ENCODE results near the gene STYX.

The STYX gene, protein sequence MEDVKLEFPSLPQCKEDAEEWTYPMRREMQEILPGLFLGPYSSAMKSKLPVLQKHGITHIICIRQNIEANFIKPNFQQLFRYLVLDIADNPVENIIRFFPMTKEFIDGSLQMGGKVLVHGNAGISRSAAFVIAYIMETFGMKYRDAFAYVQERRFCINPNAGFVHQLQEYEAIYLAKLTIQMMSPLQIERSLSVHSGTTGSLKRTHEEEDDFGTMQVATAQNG

DNA sequence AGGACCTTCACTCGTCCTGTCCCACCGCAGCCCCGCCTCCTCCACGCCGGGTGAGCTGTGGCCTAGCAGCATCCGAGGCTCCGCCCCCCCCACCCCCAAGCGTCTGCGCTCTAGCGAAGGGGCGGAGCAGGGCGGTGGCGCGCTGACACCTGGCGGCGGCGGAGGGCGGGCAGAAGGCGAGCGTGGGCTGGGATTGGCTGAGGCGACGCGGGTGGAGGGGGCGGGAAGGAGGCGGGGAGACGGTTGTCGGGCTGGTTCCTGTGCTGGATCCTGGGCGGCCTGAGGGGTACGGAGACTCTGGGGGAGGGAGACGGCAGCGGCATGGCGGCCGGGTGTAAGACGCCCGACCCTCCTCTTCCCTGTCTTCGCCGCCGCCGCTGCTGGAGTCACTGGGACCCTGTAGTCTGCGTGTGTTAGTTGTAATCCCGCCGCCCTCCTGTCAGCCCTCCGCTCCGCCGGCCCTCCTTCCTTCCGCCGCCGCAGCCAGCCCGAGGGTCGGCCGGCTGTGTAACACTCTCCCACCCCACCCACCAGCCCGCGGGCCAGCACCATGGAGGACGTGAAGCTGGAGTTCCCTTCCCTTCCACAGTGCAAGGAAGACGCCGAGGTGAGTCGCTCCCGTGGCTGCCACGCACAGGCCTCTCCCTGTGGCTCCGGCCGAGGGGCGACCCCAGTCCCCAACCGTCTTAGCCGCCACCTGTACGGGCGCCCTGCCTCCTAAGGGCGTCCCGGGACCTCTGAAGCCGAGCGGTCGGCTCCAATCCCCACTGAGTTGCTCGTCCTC lies at the start of gene STYX:
STYX (plus strand) TSS at position 242 of the 784 bp plus-strand sequence; CDS start at position 551, 309 bp downstream.
- peak; percentile 99 for DNase-seq

DNA sequence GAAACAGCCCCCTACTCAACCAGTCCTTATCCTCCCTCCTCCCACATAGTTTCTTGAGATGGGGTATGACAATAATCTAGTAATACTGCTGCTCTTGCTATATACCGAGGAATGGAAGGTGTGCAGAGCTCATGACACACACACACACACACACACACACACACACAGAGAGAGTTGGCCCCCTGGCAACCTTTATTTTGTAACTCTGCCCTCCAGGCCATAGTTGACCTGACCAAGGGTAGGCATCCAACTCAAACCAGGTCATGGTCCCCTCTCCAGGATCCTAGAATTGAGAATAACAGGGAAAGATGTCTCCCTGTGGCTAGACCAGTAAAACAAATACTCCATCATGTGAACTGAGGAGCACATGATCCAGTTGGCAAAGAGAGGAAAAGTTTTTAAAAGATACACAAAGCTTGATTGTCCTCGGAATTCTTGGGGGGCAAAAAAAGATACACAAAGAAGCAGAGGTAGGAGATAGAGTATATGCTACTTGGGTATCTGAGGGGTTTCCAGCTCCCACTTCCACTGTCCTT lies 45.9 kb upstream of the STYX start:
- no peak for DNase-seq

DNA sequence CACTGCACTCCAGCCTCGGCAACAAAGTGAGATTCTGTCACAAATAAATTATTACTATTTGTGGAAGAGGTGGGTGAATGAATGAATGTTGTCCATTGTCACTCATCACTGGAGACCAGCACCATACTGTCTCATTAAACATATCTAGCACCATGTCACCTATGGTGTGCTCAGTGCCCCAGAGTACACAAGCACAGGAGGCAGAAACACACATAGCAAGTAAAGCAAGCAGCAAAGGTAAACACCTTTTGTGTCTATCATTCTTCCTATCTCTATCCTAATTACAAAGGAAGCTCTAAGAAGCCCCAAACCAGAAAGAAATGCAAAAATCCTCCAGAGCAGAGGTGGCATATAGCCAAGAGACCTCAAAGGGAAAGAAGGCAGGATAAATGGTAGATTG lies 43.8 kb upstream of the STYX start:
- no peak for DNase-seq

DNA sequence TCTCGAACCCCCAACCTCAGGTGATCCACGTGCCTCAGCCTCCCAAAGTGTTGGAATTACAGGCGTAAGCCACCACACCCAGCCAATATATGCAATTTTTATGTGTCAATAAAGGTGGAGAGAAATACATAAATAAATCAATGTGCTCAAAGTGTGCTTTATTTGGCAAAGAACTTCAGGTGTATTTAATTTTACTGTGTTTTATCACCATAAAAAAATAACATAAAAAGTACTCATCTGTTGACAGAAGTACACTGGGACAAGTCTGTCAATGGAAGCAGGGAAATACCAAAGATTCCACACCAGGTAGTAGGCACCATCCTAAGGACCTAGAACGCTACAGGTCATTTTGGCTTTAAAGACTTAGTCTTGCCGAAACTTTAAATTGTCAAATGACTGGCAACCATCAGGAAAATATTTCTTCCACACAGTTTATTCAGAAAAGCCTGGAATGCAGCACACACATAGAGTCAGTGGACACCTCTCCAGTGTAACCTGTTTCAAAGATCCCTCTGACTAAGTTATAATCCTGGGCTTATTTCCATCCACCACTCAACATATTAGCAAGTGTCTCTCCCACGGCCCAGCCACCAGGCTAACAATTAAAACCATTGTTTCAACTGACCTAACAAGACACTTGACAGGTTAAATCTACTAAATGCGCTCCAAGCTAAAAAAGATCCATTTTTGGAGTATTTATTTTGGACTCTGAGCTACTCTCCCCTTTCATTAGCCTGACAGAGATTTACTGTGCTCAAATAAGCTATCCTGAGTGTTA lies 38.8 kb upstream of the STYX start:
- no peak for DNase-seq

DNA sequence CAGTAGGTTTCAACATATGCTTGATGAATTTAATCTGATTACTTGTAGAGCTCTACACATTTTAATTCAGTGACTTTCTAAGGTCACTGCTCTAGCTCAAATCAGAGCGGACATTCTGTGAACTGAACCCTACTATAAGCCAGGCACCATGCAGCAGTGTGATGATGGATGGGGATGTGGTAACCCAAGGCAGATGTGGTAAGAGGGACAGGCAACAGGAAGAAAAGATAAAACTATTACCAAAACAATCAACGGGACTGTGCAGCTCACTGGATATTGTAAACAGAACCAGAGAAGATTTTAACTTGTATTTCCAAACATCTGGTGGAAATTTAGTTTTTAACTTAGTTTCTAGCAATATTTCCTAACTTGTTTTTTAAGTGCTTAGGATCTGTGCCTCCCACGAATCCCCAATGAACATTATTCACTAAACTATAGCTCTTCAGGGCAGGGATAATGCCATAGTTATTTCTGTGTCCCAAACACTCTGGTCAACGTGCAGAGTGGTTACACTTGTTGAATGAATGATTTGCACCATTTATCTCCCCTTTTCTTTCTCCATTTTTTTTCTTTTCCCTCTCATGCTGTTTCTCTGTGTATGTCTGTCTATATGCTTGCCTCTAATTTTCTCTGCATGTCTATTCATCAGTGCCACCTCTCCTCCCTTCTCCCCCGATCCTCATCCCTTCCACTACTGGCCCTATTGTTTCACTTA lies 37.6 kb upstream of the STYX start:
- no peak for DNase-seq

DNA sequence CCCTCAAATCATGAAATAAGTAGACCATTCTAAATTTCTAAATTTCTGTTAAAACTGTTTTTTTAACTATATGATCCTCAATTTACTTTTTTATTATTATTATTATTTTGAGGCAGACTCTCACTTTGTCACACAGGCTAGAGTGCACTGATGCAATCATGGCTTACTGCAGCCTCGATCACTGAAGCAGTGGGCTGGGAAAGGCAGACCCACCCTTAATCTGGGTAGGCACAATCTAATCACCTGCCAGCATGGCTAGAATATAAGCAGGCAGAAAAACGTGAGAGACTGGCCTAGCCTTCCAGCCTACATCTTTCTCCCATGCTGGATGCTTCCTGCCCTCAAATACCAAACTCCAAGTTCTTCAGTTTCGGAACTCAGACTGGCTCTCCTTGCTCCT lies 36.9 kb upstream of the STYX start:
- no peak for DNase-seq

DNA sequence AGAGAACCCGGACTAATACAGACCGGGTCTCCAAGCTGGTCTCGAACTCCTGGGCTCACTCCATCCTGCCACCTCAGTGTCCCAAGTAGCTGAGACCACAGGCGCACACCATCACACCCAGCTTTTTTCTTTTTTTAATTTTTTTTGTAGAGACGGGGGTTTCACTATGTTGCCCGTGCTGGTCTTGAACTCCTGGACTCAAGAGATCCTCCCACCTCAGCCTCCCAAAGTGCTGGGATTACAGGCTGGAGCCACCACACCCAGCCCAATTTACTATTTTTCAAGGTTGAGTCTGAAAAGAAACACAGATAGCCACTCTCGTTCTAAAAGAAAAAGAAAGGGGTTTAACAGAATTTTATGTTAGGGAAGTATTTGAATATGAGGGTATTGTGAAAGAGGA lies 36.4 kb upstream of the STYX start:
- no peak for DNase-seq

DNA sequence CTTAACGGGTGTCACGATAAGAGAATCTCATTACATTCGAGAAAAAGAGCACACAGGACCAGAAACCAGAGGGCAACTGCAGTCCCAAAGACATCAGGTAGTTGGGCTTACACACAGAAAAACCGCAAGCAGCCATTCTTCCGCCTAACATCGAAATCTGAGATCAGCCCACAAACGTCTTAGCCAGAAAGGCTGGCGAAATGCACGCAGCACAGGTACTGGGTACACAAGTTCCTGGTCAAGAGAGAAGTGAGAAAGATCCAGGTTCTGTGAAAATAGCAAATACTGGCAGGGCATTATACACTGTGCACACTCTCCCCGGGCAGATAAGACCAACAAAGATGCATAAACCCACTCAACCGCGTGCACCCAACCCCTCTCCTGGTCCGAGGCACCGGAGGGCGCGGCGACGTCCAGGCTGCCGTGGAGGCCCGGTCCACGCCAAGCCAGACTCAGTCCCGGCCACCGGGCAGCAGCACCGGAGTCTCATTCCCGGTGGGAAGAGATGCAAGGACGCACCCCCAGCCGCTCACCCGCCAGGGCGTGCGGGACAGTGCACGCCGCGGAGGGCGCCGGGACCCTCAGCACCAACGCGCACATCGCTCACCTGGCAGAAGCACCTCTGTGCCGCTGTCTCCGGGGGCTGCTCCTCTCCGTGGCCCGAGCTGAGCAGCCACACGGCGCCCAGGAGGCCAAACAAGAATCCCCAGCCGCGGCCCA lies 35.0 kb upstream of the STYX start:
- DNase-seq = peak; percentile 37

DNA sequence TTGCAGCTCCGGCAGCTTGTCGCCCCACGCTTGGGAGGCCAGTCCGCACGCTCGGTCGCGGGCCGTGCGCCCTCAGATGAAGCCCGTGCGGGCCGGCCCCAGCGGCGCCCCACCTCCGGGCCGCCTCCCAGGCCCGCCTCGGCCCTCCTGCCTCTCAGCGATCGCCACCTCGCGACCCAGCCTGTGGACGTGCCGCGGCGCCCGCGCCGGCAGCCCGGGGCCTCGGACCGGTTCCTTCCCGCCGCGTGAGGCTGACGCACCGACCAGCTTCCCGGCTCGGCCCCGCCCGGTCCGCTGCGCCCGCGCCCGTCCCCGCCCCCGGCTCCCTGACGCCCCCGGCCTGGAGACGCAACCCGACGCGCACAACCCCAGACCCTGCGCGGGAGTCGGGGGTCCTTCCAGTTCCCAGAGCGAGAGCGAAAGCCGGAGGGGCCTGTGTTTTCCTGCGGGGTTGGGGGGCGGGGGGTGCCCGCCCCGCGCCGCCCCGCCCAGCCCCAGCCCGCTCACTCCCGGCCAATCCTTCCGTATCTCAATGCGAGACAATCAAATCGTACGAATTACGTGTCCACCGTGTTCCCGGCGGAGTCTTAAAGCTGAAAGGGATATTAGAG lies 34.4 kb upstream of the STYX start, which contains the start of gene ERO1A:
ERO1A (minus strand) TSS at position 78 of the 611 bp plus-strand sequence; CDS start at position 1, 77 bp downstream.
- DNase-seq = peak; percentile 60

DNA sequence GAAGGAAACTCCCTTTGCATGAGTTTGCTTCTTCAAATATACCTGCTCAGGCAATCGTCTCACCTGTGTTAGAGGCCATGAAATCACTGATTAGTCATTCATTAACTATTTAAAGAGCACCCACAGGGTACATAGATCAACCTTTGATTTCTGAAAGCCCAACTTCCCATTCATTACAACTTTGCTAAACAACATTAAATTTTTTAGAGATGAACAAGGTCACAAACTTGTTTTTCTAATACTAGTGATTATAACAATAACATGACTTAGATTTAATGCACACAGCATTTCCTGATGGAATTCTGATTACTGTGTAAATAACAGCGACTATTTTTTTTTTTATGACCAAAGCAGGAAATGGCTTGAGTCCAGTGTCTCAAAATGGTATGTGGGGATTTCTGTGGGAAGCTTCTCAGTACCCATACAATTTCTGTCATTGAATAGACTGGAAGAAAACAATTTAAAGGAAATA lies 29.2 kb upstream of the STYX start:
- no peak for DNase-seq

DNA sequence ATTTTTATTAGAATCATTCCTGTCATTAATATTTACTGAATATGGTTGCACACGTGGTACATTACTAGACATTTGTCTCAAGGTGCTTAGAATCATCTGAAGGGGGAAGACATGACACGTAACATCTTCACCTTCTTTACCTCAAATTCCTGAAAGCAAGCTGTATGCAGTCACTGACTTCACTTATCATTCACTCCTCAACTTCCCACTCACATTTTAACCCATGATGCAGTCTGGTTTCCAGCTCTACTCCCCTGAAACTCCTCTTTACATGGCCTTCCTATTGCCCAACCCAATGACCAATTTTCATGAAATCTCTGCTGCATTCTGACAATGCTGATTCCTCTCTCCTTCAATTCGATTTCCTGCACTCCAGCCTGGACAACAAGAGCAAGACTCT lies 28.7 kb upstream of the STYX start:
- DNase-seq = no peak

DNA sequence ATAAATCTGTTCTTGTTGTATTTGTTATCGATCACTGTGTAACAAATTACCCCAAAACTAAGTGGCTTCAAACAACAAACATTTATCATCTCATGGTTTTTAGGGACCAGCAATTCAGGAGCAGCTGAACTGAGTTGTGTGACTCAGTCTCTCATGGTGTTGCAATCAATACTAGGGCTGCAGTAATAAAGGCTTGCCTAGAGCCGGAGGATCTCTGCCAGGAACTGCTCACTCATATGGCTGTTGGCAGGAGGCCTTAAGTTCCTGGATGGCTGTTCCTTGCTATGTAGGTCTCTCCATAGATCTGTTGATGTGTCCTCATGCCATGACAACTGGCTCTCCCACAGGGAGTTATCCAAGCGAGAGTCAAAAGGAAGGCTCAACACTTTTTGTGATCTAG lies 26.7 kb upstream of the STYX start:
- no peak for DNase-seq

DNA sequence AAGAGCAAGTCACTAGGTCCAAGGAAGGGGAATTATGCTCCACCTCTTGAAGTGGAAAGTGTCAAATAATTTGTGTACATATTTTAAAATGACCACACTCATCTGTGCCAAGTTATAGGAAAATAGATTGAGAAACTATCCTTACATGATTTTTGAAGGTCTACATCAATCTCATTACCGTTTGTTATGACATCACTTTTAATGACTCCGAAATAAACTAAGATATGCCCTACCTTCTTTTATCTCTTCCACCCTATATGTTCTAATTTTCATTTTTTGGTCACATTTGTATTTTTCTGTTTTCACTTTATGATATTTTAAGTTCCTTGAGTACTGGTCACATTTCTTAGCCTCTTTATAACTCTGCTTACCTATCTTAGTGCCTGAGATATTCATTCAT lies 26.3 kb upstream of the STYX start:
- no peak for DNase-seq

DNA sequence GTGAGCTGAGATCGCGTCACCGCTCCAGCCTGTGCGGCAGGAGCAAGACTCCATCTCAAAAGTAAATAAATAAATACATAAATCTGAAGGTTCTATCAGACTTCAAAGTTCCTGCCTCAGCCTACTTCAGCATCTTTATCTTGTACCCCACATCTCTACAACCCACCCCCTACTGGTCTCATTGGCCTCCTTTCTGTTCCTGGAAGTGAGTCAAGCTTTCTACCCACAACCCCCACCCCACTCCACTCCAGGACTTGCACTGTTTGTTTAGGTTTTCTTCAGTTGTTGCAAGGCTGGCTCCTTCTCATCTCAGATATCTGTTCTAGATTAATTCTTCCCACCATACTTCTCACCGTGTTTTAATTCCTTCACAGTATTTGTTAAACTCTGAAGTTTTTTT lies 23.7 kb upstream of the STYX start:
- peak; percentile 19 for DNase-seq

DNA sequence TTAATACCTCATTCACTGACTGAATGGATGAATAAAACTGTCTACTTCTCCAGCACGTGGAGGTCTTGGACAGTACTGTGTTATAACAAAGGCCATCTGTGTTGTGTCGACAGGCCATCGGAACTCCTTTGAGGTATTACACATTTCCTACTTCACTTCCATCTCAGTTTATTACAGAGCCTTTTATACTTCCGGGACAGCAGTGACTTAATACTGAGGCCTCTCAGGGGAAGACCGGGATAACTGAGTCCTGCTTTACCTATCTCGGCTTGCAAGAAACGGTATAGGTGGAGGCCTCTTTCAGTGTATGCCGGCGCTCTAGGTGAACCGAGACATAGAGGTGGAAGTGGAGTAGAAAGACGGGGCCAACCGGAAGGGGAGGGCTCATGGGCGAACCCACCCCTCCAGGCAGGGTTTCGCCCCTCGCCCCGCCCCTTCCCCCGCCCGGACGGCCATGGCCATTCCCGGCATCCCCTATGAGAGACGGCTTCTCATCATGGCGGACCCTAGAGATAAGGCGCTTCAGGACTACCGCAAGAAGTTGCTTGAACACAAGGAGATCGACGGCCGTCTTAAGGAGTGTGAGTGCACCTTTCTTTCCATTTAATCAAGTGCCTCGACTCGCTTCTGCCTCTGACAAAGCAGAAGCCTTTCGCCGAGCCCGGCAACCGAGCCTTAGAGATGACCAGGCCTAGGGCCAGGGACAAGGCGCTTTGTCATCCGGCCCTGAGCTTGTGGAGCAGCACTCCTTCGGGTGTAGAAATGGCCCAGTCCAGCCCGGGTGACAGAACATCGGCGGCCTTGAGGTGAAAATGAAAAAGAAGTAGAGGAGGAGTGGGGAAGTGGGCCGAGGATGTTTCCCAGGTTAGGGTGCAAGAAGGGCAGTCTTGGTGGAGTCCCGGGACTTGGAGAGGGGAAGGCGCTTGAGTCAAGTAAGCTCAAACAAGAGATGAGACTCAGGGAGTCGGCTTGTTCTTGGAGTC lies 23.0 kb upstream of the STYX start, which contains the start of gene PSMC6:
PSMC6 (plus strand) TSS at position 477 of the 983 bp plus-strand sequence; CDS start at position 497, 20 bp downstream.
- DNase-seq = peak; percentile 98

DNA sequence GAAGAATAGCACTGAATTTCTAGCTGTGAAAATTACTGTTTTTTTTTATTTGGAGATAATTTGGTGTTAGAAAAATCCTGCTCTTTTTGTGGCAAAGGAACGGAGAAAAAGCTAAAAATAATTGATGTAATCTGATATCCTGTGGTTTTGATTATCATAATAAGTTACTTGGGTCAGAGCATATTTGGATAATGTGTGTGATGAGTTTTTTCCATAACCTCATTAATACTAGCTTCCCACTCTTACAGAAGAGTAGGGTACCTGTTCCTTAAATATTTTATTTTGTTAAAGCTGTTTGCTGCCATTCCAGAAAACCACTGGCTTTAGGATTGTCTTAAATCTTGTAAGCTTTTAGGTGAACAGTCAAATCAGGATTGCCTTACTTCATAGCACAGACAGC lies 18.3 kb upstream of the STYX start:
- no peak for DNase-seq

DNA sequence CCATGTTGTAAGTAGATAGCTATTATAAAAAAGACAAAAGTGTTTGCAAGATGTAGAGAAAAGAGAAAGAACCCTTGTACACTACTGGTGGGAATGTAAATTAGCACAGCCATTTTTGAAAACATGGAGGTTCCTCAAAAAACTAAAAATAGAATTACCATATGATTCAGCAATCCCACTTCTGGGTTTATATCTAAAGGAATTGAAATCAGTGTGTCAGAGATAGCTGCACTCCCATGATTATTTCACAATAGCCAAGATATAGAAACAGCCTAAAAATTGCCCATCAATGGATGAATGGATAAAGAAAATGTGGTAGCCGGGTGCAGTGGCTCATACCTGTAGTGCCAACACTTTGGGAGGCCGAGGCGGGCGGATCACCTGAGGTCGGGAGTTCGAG lies 13.8 kb upstream of the STYX start:
- DNase-seq = no peak

DNA sequence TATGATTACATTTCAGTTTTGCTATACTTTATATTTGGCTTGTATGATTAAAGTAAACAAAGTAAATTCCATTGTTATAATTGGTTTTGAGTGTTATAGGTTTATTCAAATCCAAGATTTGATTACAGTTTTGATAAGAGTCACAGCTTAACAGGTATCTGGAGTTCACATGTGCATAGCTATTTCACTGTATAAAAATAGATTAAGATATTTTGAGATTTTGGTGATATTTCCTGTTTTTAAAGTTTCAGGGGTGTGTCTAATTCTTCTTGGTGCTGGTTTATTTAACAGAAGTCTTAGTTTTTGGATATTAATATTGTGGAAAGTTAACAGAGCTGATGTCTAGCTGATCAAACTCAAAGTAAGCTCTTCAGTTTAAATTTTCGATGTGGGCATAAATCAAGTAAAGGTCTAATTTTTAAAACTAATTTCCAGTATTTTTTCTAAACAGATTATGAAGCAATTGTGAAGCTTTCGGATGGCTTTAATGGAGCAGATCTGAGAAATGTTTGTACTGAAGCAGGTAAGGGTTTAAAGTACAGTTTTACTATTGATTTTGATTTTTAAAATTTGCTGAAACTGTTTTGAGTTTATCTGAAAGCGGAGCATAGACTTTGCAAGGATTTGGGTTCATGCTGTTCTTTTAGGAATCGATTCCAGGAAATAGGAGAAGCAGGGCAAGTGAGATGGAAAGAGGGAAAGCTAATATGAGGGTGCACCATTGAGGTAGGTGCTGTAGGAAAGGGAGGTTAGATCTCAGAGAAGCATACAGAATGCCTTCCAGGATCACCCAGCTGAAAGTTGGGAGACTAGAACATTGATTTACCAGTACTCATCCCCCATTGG lies 6.2 kb upstream of the STYX start:
- no peak for DNase-seq

DNA sequence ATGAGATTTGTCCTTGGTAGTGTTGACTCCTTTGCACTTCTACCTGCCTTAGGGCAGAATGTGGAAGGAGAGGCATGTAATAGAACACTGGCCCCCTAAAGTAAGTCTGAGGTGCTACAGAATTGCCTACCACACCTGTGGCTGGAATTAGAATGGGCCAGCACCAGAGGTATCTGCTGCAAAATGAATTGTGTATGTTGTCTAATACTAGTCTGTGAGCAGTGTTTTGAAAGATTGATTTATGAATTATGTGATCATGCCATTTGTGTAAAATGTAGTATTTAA lies 5.7 kb upstream of the STYX start:
- DNase-seq = no peak
